Smooth muscle cell (in vitro differentiated cells): ENCODE results near the gene TNIP3. TPM values are rescaled to one million over a fixed set of nuclear protein-coding genes. Genes with fewer than 3 reads are reported as not detected.
A peak's percentile ranks its signal among the peaks of the same experiment; 100 is the strongest.

Experiments used
- DNase-seq: peaks from one replicate; lab custom pipeline; 2025; ENCODE audit not compliant: unreplicated experiment; lab: John Stamatoyannopoulos, UW
- H2AFZ ChIP-seq: fragments of 200-600 bp; sonication (generic); 2 replicates; pipeline ENCODE4 v1.6.0; 2016; ENCODE audit warnings: antibody characterized with exemption, low read depth, mild to moderate bottlenecking
- H3F3A ChIP-seq: fragments of 200-600 bp; sonication (generic); 2 replicates; pipeline ENCODE4 v1.6.0; 2017; ENCODE audit warnings: antibody characterized with exemption, low read depth
- H3K27ac ChIP-seq: fragments of 200-600 bp; sonication (generic); 2 replicates; pipeline ENCODE4 v1.5.1; 2016; ENCODE audit warnings: low read depth, mild to moderate bottlenecking
- H3K27me3 ChIP-seq: fragments of 200-600 bp; sonication (generic); 2 replicates; pipeline ENCODE4 v1.6.1; 2016; ENCODE audit warnings: low read depth, mild to moderate bottlenecking
- H3K36me3 ChIP-seq: fragments of 200-600 bp; sonication (generic); 2 replicates; pipeline ENCODE4 v1.5.1; 2016; ENCODE audit warnings: low read depth
- H3K4me1 ChIP-seq: fragments of 200-600 bp; sonication (generic); 2 replicates; pipeline ENCODE4 v1.5.1; 2016; ENCODE audit warnings: low read depth
- H3K4me2 ChIP-seq: fragments of 200-600 bp; sonication (generic); 2 replicates; pipeline ENCODE4 v1.6.0; 2016; ENCODE audit warnings: mild to moderate bottlenecking
- H3K4me3 ChIP-seq: fragments of 200-600 bp; sonication (generic); 2 replicates; pipeline ENCODE4 v1.5.1; 2016; ENCODE audit warnings: mild to moderate bottlenecking
- H3K79me2 ChIP-seq: fragments of 200-600 bp; sonication (generic); 2 replicates; pipeline ENCODE4 v1.6.0; 2016; ENCODE audit warnings: low read depth, mild to moderate bottlenecking
- H3K9ac ChIP-seq: fragments of 200-600 bp; sonication (generic); 2 replicates; pipeline ENCODE4 v1.6.0; 2016; ENCODE audit warnings: low read depth
- H3K9me3 ChIP-seq: fragments of 200-600 bp; sonication (generic); replicated peaks from 2 replicates; pipeline ENCODE4 v1.5.1; 2016; ENCODE audit warnings: low read depth
- H4K20me1 ChIP-seq: fragments of 200-600 bp; sonication (generic); 2 replicates; pipeline ENCODE4 v1.6.0; 2016; ENCODE audit warnings: low read depth
- WGBS: methylation state at CpG from one replicate; pipeline ENCODE4 v1.1.7; 2016; ENCODE audit warnings: low lambda C conversion rate; 5-methylcytosine and 5-hydroxymethylcytosine counted together
- polyA plus RNA-seq: library from polyadenylated mRNA; unstranded; fragments of >200 nt; fragmentation: Nextera tagmentation; extraction: Ambion mirVana; gene quantifications from 2 replicates; pipeline ENCODE4 v1.2.1, GENCODE V29; 2016
- total RNA-seq: library from RNA; depleted of rRNA; stranded (reverse); fragments of >200 nt; gene quantifications from 2 replicates; pipeline ENCODE4 v1.2.3, GENCODE V29; 2014
- TF ChIP-seq, protein P1 (sequence below): fragments of 200-600 bp; sonication (generic); IDR thresholded peaks from 2 replicates; pipeline ENCODE4 v1.5.1; 2017; ENCODE audit warnings: borderline replicate concordance, mild to moderate bottlenecking, antibody characterized with exemption; ENCODE audit not compliant: insufficient read depth, poor library complexity, severe bottlenecking

Gene TNIP3
- total and polyA plus RNA-seq, 2 experiments from 2014 or later, result 0.33 to 3.2 TPM

DNA sequence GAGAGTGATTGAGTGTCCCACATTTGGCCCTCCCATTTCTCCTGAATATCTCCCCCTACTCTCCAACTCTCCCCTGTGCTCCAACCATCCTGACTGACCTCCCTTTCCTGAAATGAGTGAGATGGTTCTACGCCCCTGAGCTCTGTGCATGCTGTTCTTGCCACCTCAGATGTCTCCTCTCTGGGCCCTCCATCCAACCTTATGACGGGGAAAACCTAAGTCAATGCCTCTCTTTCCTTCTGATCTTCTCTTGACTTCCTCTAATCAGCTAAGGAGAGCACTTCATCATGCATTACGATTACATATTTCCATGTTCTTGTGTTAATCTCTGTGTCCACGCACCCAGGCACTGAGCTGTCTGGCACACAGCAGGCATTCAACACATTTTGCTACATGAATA is 1.1 kb upstream of the TNIP3 start:
- DNase-seq, result no peak
- Histone ChIP-seq H3K79me2 (no peaks in the 10 kb centered on the region), H3K9ac (no peak overlapping the region), H3K4me2 (no peak overlapping the region), H3K27me3 (no peaks in the 10 kb centered on the region), H3F3A (no peaks in the 10 kb centered on the region), H4K20me1 (no peaks in the 10 kb centered on the region), H3K4me3 (no peak overlapping the region), H3K36me3 (no peaks in the 10 kb centered on the region), H3K9me3 (no peaks in the 10 kb centered on the region), H3K4me1 (no peaks in the 10 kb centered on the region), H3K27ac (no peak overlapping the region), H2AFZ (no peak overlapping the region)
- TF ChIP-seq, protein P1, sequence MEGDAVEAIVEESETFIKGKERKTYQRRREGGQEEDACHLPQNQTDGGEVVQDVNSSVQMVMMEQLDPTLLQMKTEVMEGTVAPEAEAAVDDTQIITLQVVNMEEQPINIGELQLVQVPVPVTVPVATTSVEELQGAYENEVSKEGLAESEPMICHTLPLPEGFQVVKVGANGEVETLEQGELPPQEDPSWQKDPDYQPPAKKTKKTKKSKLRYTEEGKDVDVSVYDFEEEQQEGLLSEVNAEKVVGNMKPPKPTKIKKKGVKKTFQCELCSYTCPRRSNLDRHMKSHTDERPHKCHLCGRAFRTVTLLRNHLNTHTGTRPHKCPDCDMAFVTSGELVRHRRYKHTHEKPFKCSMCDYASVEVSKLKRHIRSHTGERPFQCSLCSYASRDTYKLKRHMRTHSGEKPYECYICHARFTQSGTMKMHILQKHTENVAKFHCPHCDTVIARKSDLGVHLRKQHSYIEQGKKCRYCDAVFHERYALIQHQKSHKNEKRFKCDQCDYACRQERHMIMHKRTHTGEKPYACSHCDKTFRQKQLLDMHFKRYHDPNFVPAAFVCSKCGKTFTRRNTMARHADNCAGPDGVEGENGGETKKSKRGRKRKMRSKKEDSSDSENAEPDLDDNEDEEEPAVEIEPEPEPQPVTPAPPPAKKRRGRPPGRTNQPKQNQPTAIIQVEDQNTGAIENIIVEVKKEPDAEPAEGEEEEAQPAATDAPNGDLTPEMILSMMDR, result no peak
- over 99% methylated on average over 4 of the region's 4 CpGs for WGBS

DNA sequence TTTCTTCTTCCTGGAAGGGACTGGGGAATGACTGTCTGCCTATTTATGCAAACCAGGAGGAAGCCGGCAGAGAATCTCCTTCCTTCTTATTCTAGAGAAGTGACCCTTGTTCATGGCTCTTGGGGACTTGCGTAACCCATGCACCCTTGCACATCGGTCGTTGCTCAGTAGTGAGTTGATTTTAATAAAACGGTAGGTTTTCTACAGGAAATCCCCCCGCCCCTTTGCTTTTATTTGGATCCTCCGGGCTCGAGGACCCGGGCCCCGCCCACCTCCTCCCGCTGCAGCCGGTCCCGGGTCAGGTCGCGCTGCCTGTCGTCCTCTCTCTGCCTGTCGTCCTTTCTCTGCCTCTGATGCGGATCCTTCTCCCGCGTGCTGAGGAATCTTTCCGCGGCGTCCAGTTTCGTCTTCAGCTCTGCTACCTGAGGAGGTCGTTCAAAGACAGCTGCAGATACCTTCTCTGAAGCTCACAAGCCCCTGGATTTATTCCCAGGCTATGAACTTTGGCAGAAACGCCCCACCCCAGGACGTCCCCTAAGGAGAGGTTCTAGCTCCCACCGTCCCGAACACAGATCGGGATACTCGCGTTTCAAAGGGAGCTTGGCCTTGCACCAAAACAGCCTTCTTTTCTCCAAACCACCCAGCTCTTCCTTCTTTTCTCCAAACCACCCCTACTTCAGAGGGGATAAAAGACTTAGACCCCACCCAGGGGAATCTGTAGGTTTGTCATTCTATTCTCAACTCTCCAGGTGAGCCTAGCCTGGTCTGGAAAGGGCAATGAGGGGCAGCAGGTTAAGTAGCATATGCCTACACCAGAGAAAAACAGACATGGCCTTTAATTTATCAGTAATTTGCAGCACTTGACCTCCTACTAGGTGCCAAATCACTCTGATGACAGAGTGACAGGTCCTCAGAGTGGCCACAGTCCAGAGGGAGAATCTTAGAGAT is 7.0 kb downstream of the TNIP3 start:
- WGBS, result under 1% methylated on average over 32 of the region's 32 CpGs
- peaks cover 4% of the 10 kb centered on the region for H3F3A ChIP-seq
- H3K4me2 ChIP-seq, result peak overlapping the region; percentile 86
- H2AFZ ChIP-seq, result peak overlapping the region; percentile 94
- H4K20me1 ChIP-seq, result no peaks in the 10 kb centered on the region
- no peaks in the 10 kb centered on the region for H3K36me3 ChIP-seq
- H3K9ac ChIP-seq, result peak overlapping the region; percentile 41
- DNase-seq, result peak; percentile 2
- H3K27me3 ChIP-seq, result no peaks in the 10 kb centered on the region
- no peaks in the 10 kb centered on the region for H3K79me2 ChIP-seq
- TF ChIP-seq, protein P1, result no peak
- peaks cover 6% of the 10 kb centered on the region for H3K4me1 ChIP-seq
- H3K9me3 ChIP-seq, result no peaks in the 10 kb centered on the region
- H3K27ac ChIP-seq, result no peak overlapping the region
- peak overlapping the region; percentile 65 for H3K4me3 ChIP-seq

DNA sequence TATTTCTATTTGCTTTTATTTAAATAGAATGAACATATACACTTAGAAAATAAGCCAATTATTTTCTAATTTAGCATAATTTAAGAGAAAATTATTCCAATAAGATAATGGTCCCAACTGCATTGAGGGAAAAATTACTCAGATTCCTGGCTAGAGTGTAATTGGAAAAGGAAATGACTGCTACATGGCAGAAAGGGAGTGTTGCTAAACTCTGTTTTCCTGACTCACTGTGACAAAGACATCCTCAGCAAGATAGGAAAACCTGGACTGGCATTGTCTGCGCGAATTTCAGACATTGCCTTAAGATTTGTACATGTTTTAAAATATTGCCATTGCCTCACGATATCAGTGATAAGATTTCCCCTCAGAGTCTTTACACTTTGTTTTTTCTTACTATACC is 8.2 kb downstream of the TNIP3 start:
- TF ChIP-seq, protein P1, result no peak
- Histone ChIP-seq H3K9ac (peak overlapping the region; percentile 41), H3K4me1 (peaks cover 6% of the 10 kb centered on the region), H3K27ac (peak overlapping the region; percentile 37), H2AFZ (peak overlapping the region; percentile 94), H3K4me2 (peak overlapping the region; percentile 86), H3K79me2 (no peaks in the 10 kb centered on the region), H3F3A (peaks cover 4% of the 10 kb centered on the region), H3K36me3 (no peaks in the 10 kb centered on the region), H4K20me1 (no peaks in the 10 kb centered on the region), H3K4me3 (peak overlapping the region; percentile 65), H3K9me3 (no peaks in the 10 kb centered on the region), H3K27me3 (no peaks in the 10 kb centered on the region)
- DNase-seq, result no peak
- WGBS, result 39% methylated on average over 3 of the region's 3 CpGs

DNA sequence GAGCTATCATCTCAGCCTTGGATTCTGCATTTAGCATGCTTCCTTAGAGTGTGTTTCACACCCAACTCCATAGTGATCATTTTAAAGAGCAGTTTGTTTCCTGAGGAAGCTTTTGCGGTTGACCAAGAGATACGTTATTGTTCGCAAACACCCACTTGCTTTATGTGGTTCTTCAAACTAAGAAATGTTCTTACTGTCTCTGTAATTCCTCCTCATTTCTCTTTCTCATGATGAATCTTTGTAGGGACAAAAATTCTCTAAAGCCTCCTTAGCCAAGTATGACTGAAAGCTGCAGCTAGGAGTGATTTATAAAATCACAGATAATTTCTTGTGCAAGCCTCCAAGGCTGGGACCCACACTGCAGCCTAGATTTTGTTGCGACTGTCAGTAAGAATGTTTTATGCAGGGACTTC is 10.0 kb downstream of the TNIP3 start:
- H3K79me2 ChIP-seq, result no peaks in the 10 kb centered on the region
- H3K9ac ChIP-seq, result no peak overlapping the region
- DNase-seq, result no peak
- H3K27me3 ChIP-seq, result no peaks in the 10 kb centered on the region
- TF ChIP-seq, protein P1, result no peak
- no peaks in the 10 kb centered on the region for H3K9me3 ChIP-seq
- peaks cover 4% of the 10 kb centered on the region for H3F3A ChIP-seq
- H3K36me3 ChIP-seq, result no peaks in the 10 kb centered on the region
- WGBS, result 77% methylated on average over 4 of the region's 4 CpGs
- H3K4me1 ChIP-seq, result peaks cover 6% of the 10 kb centered on the region
- H2AFZ ChIP-seq, result no peak overlapping the region
- H3K4me3 ChIP-seq, result no peak overlapping the region
- H3K4me2 ChIP-seq, result no peak overlapping the region
- no peak overlapping the region for H3K27ac ChIP-seq
- no peaks in the 10 kb centered on the region for H4K20me1 ChIP-seq
